Body of pancreas (tissue), 4 donors: Measurements from ENCODE around the gene ILRUN. TPM values are rescaled to one million over a fixed set of nuclear protein-coding genes. Genes with fewer than 3 reads are reported as not detected.

Source experiments
- ATAC-seq: fragments of 150-250 bp; one replicate; pipeline ENCODE4 v1.9.1; 2016
- DNase-seq, 4 donors: peaks; one replicate each; pipeline ENCODE4 v3.0.0-alpha.2; 2019
- H3K27ac ChIP-seq, 4 donors: fragments of 200-600 bp; sonication (generic); 1 replicate in 3 of 4; 2 replicates in 1 of 4; pipeline versions ENCODE4 v1.5.1 to v1.6.1; 2016 to 2019; ENCODE audit warnings: mild to moderate bottlenecking in 1 of 4, mixed read lengths in 1 of 4, moderate library complexity in 1 of 4
- H3K27me3 ChIP-seq, 2 donors: fragments of 200-600 bp; sonication (generic); one replicate each; pipeline ENCODE4 v1.6.0; 2016; ENCODE audit warnings: mild to moderate bottlenecking in 1 of 2
- H3K36me3 ChIP-seq, 2 donors: fragments of 200-600 bp; sonication (generic); replicated peaks in 1 of 2; 2 replicates each; pipeline ENCODE4 v1.5.1; 2016; ENCODE audit warnings: low read depth in 2 of 2; ENCODE audit not compliant: insufficient read depth in 1 of 2
- H3K4me1 ChIP-seq: fragments of 200-600 bp; sonication (generic); one replicate; pipeline ENCODE4 v1.6.0; 2016
- H3K4me3 ChIP-seq, 2 donors: fragments of 200-600 bp; sonication (generic); 1 replicate in 1 of 2; 2 replicates in 1 of 2; pipeline ENCODE4 v1.5.1; 2016 to 2019
- H3K9me3 ChIP-seq, 3 donors: fragments of 200-600 bp; sonication (generic); 1 replicate in 2 of 3; 2 replicates in 1 of 3; pipeline ENCODE4 v1.5.1; 2016
- CTCF ChIP-seq, 7 experiments: fragments of 450-650 bp in 4 of 7; fragments of 200-600 bp in 3 of 7; sonication (generic) in 3 of 7; IDR thresholded peaks; one replicate each; pipeline ENCODE4 v1.5.1; 2016 to 2019; ENCODE audit warnings: antibody characterized with exemption in 7 of 7
- POLR2A ChIP-seq, 3 donors: fragments of 450-650 bp; IDR thresholded peaks; one replicate each; pipeline ENCODE4 v1.6.1; 2016; ENCODE audit warnings: antibody characterized with exemption in 3 of 3, mild to moderate bottlenecking in 2 of 3
- WGBS, 2 donors: methylation state at CpG; one replicate each; pipeline ENCODE4 v1.1.5; 2017; 5-methylcytosine and 5-hydroxymethylcytosine counted together
- intact Hi-C: fragments of 100-400 bp; cut with DNase I; formaldehyde crosslinking; loops from one replicate; pipeline ENCODE4 v1.15.1; 2023
- total RNA-seq, 2 donors: library from RNA; depleted of rRNA; stranded (reverse); fragments of >200 nt; gene quantifications; one replicate each; pipeline ENCODE4 v1.1.0, GENCODE V29; 2016

Gene ILRUN
- total RNA-seq, 2 donors from 2014 or later = 24.6 to 32.6 TPM

GRCh38 chr6:34665019-34665418, 31.5 kb downstream of the ILRUN start:
- Histone ChIP-seq H3K4me3 (no peak overlapping the region), H3K27me3 (no peaks in the 10 kb centered on the region), H3K4me1 (peaks cover 39% of the 10 kb centered on the region), H3K9me3 (no peaks in the 10 kb centered on the region), H3K36me3 (no peaks in the 10 kb centered on the region), H3K27ac (peak overlapping the region in 2 of 4 donors; percentile 23 to 56)
- no peak for DNase-seq
- intact Hi-C loops = no loop called here
- 77 to 84% methylated on average over 4 of the region's 4 CpGs for WGBS, 2 donors
- no peak for ATAC-seq
- no peak for TF ChIP-seq POLR2A (IDR thresholded peaks at IDR 0.05)
- no peak for TF ChIP-seq CTCF (IDR thresholded peaks at IDR 0.05)

- no peaks in the 10 kb centered on the region for H3K27me3 ChIP-seq
- ATAC-seq (no peak), DNase-seq (no peak)
- H3K4me1 ChIP-seq = peaks cover 43% of the 10 kb centered on the region
- intact Hi-C loops = no loop called here
- H3K4me3 ChIP-seq = no peak overlapping the region
- TF ChIP-seq POLR2A (IDR thresholded peaks at IDR 0.05) (no peak), CTCF (IDR thresholded peaks at IDR 0.05) (no peak)
- WGBS, 2 donors = 42 to 51% methylated on average over 4 of the region's 4 CpGs
- no peaks in the 10 kb centered on the region for H3K36me3 ChIP-seq
- H3K9me3 ChIP-seq = no peaks in the 10 kb centered on the region
- H3K27ac ChIP-seq = peak overlapping the region in 2 of 4 donors; percentile 23 to 56
Observed at GRCh38 chr6:34664256-34664971, 32.2 kb downstream of the ILRUN start.

- H3K4me3 ChIP-seq = no peak overlapping the region
- H3K9me3 ChIP-seq = no peaks in the 10 kb centered on the region
- H3K27me3 ChIP-seq = no peaks in the 10 kb centered on the region
- no peak for DNase-seq
- no peaks in the 10 kb centered on the region for H3K36me3 ChIP-seq
- TF ChIP-seq POLR2A (IDR thresholded peaks at IDR 0.05) = no peak
- no peak for TF ChIP-seq CTCF (IDR thresholded peaks at IDR 0.05)
- 70 to 87% methylated on average over 5 of the region's 5 CpGs for WGBS, 2 donors
- H3K27ac ChIP-seq = peak overlapping the region in 2 of 4 donors; percentile 23 to 56
- no peak for ATAC-seq
- H3K4me1 ChIP-seq = peaks cover 48% of the 10 kb centered on the region
- intact Hi-C loops = no loop called here
Observed at GRCh38 chr6:34663831-34664255, 32.7 kb downstream of the ILRUN start.

GRCh38 chr6:34663371-34663770, 33.2 kb downstream of the ILRUN start:
- Histone ChIP-seq H3K27ac (no peak overlapping the region), H3K36me3 (no peaks in the 10 kb centered on the region), H3K4me3 (no peak overlapping the region), H3K27me3 (no peaks in the 10 kb centered on the region), H3K4me1 (peaks cover 53% of the 10 kb centered on the region), H3K9me3 (no peaks in the 10 kb centered on the region)
- intact Hi-C loops = no loop called here
- WGBS, 2 donors = 77 to 88% methylated on average over 2 of the region's 2 CpGs
- DNase-seq (no peak), ATAC-seq (no peak)
- no peak for TF ChIP-seq POLR2A (IDR thresholded peaks at IDR 0.05)
- TF ChIP-seq CTCF (IDR thresholded peaks at IDR 0.05) = no peak

- H3K9me3 ChIP-seq = no peaks in the 10 kb centered on the region
- H3K27me3 ChIP-seq = no peaks in the 10 kb centered on the region
- WGBS, 2 donors = 90 to 97% methylated on average over 1 of the region's 1 CpG
- H3K36me3 ChIP-seq = no peaks in the 10 kb centered on the region
- ATAC-seq (no peak), DNase-seq (no peak)
- H3K4me1 ChIP-seq = peaks cover 58% of the 10 kb centered on the region
- TF ChIP-seq CTCF (IDR thresholded peaks at IDR 0.05) = no peak
- TF ChIP-seq POLR2A (IDR thresholded peaks at IDR 0.05) = no peak
- no peak overlapping the region for H3K27ac ChIP-seq
- H3K4me3 ChIP-seq = no peak overlapping the region
- intact Hi-C loops = no loop called here
Observed at GRCh38 chr6:34661357-34661756, 35.2 kb downstream of the ILRUN start.
